Endothelial cell of umbilical vein (primary cell): ENCODE data around the gene WDR6. TPM values are rescaled to one million over a fixed set of nuclear protein-coding genes. Genes with fewer than 3 reads are reported as not detected.

Experiments
- BruUV-seq: library from RNA; stranded (reverse); fragments of 400-500 nt; replicated peaks from 2 replicates; lab custom pipeline; 2021; lab: Mats Ljungman, UMichigan
- CTCF ChIA-PET: fragments of 300-600, 350-600 bp; sonication (Branson Sonifier 250); formaldehyde crosslinking; loops from one replicate; lab custom pipeline; 2021; ENCODE audit warnings: antibody characterized with exemption, inconsistent platforms; lab: Charles Lee
- POLR2A ChIA-PET: fragments of 300-600, 350-600 bp; sonication (Branson Sonifier 250); formaldehyde crosslinking; loops from one replicate; lab custom pipeline; 2021; ENCODE audit warnings: antibody characterized with exemption, inconsistent platforms; lab: Charles Lee
- DNase-seq: peaks from one replicate; pipeline ENCODE4 v3.0.0-alpha.2; 2011; ENCODE audit warnings: low read depth, low spot score
- FAIRE-seq: peaks from 2 replicates; lab custom pipeline; 2011; peaks lifted over from hg19 to GRCh38; lab: Jason Lieb, UNC
- H2AFZ ChIP-seq: 2 replicates; pipeline ENCODE4 v1.6.0; 2012; ENCODE audit warnings: low read depth, low read length, control low read depth, inconsistent platforms
- H3K27ac ChIP-seq: 2 replicates; pipeline ENCODE4 v1.5.1; 2011; ENCODE audit warnings: low read depth, mild to moderate bottlenecking, control low read depth, low read length, moderate library complexity; ENCODE audit not compliant: insufficient read depth
- H3K27me3 ChIP-seq, 2 experiments: 2 replicates each; pipeline versions ENCODE4 v1.6.0 to v1.6.1; 2011; ENCODE audit warnings: low read length in 2 of 2, mixed read lengths in 1 of 2; ENCODE audit not compliant: control insufficient read depth in 2 of 2, insufficient read depth in 2 of 2
- H3K36me3 ChIP-seq, 2 experiments: 2 replicates in 1 of 2; 3 replicates in 1 of 2; pipeline ENCODE4 v1.5.1; 2011; ENCODE audit warnings: low read length in 2 of 2, mild to moderate bottlenecking in 1 of 2, moderate library complexity in 1 of 2; ENCODE audit not compliant: control insufficient read depth in 2 of 2, insufficient read depth in 2 of 2; ENCODE audit errors: extremely low read depth in 1 of 2
- H3K4me1 ChIP-seq: 3 replicates; pipeline ENCODE4 v1.5.1; 2011; ENCODE audit warnings: mild to moderate bottlenecking, low read length; ENCODE audit not compliant: control insufficient read depth, insufficient read depth; ENCODE audit errors: extremely low read depth
- H3K4me2 ChIP-seq: 2 replicates; pipeline ENCODE4 v1.6.1; 2011; ENCODE audit warnings: low read length, control low read depth, mixed read lengths; ENCODE audit not compliant: insufficient read depth
- H3K4me3 ChIP-seq, 3 experiments: fragments of 200-600 bp in 1 of 3; sonication (generic), shearing (Covaris generic) in 1 of 3; replicated peaks in 1 of 3; 2 replicates each; pipeline ENCODE4 v1.5.1; 2011 to 2016; ENCODE audit warnings: control low read depth in 3 of 3, low read length in 3 of 3, mild to moderate bottlenecking in 2 of 3, inconsistent platforms in 1 of 3, low read depth in 1 of 3, moderate library complexity in 1 of 3; ENCODE audit not compliant: insufficient read depth in 1 of 3
- H3K79me2 ChIP-seq: 2 replicates; pipeline ENCODE4 v1.6.0; 2012; ENCODE audit warnings: low read length, inconsistent platforms; ENCODE audit not compliant: control insufficient read depth, insufficient read depth
- H3K9ac ChIP-seq: replicated peaks from 2 replicates; pipeline ENCODE3; 2011; ENCODE audit warnings: low read length, control low read depth; ENCODE audit not compliant: insufficient read depth; ENCODE audit errors: extremely low read depth
- H3K9me1 ChIP-seq: replicated peaks from 3 replicates; pipeline ENCODE4 v1.6.0; 2011; ENCODE audit warnings: mild to moderate bottlenecking, low read length; ENCODE audit not compliant: control insufficient read depth, insufficient read depth; ENCODE audit errors: extremely low read depth
- H3K9me3 ChIP-seq: replicated peaks from 2 replicates; pipeline ENCODE4 v1.5.1; 2012; ENCODE audit warnings: low read length, inconsistent platforms; ENCODE audit not compliant: control insufficient read depth, insufficient read depth
- H4K20me1 ChIP-seq: replicated peaks from 2 replicates; pipeline ENCODE3; 2011; ENCODE audit warnings: mild to moderate bottlenecking, low read length; ENCODE audit not compliant: control insufficient read depth, insufficient read depth; ENCODE audit errors: extremely low read depth
- CTCF ChIP-seq, 2 donors: IDR thresholded peaks; 1 replicate in 1 of 2; 2 replicates in 1 of 2; pipeline ENCODE4 v1.5.1; 2011; ENCODE audit warnings: low read length in 2 of 2, mild to moderate bottlenecking in 2 of 2, moderate library complexity in 2 of 2, control low read depth in 1 of 2, inconsistent platforms in 1 of 2, low read depth in 1 of 2; ENCODE audit not compliant: insufficient read depth in 1 of 2; ENCODE audit errors: extremely low read depth in 1 of 2
- EZH2 ChIP-seq: IDR thresholded peaks from 2 replicates; pipeline ENCODE4 v1.6.1; 2012; ENCODE audit warnings: borderline replicate concordance, low read depth, mild to moderate bottlenecking, moderate library complexity, low read length, inconsistent platforms; ENCODE audit not compliant: severe bottlenecking
- FOS ChIP-seq: IDR thresholded peaks from 2 replicates; pipeline ENCODE4 v1.6.1; 2011; ENCODE audit warnings: mild to moderate bottlenecking, low read length, moderate library complexity, borderline replicate concordance; ENCODE audit not compliant: insufficient read depth
- GATA2 ChIP-seq: IDR thresholded peaks from 2 replicates; pipeline ENCODE4 v1.7.0; 2011; ENCODE audit warnings: low read depth, mild to moderate bottlenecking, moderate library complexity, mixed read lengths, low read length; ENCODE audit not compliant: insufficient read length, insufficient read depth
- JUN ChIP-seq: IDR thresholded peaks from 2 replicates; pipeline ENCODE4 v1.6.1; 2011; ENCODE audit warnings: borderline replicate concordance, low read depth; ENCODE audit not compliant: insufficient read length, insufficient read depth
- MAX ChIP-seq: IDR thresholded peaks from 2 replicates; pipeline ENCODE4 v1.6.1; 2011; ENCODE audit not compliant: insufficient read depth, insufficient read length
- MYC ChIP-seq: IDR thresholded peaks from one replicate; pipeline ENCODE4 v1.6.1; 2011; ENCODE audit warnings: mild to moderate bottlenecking, low read depth, low read length
- POLR2A ChIP-seq: IDR thresholded peaks from 2 replicates; pipeline ENCODE4 v1.6.1; 2012; ENCODE audit warnings: low read depth, mild to moderate bottlenecking, control low read depth, low read length
- POLR2AphosphoS5 ChIP-seq: IDR thresholded peaks from 2 replicates; pipeline ENCODE4 v1.6.1; 2012; ENCODE audit warnings: low read depth, mild to moderate bottlenecking, control low read depth, low read length, moderate library complexity; ENCODE audit not compliant: insufficient read depth
- dilution Hi-C: fragments of 300-500 bp; cut with MboI; formaldehyde crosslinking; loops from one replicate; pipeline ENCODE4 v1.15.0; 2019; ENCODE audit warnings: low sequenced_read_pairs; ENCODE audit not compliant: extremely low pct_ligation_motif_present
- intact Hi-C: fragments of 100-400 bp; cut with micrococcal nuclease; formaldehyde crosslinking; loops from one replicate; pipeline ENCODE4 v1.10.0; 2022
- polyA plus RNA-seq, 4 experiments: library from polyadenylated mRNA; depleted of rRNA in 3 of 4; stranded (reverse) in 3 of 4; unstranded in 1 of 4; fragments of >200 nt; gene quantifications; 2 replicates each; pipeline versions ENCODE4 v1.2.1 to v1.2.3, GENCODE V29; 2011 to 2012; ENCODE audit warnings: missing spikeins in 1 of 4
- total RNA-seq: library from RNA; stranded (reverse); gene quantifications from 2 replicates; pipeline ENCODE4 v1.2.3, GENCODE V29; 2021

The WDR6 gene
- total and polyA plus RNA-seq, 2 donors (not counting 3 experiments of a cell fraction or from before 2014, with no cell fraction given): 192 to 319 TPM

GRCh38 chr3:49024449-49024848, 17.3 kb downstream of the WDR6 start:
- no peak for TF ChIP-seq MAX
- no peak for TF ChIP-seq MYC
- no peak for TF ChIP-seq POLR2A
- no peak for TF ChIP-seq JUN
- no peak for TF ChIP-seq CTCF (IDR thresholded peaks at IDR 0.05; ENCODE audit: extremely low read depth in 1 of 2, insufficient read depth in 1 of 2, low read depth in 1 of 2, low read length in 2 of 2)
- TF ChIP-seq POLR2AphosphoS5: no peak
- TF ChIP-seq GATA2: no peak
- TF ChIP-seq EZH2: no peak
- TF ChIP-seq FOS: no peak
- H3K4me1 ChIP-seq: peaks cover 29% of the 10 kb centered on the region
- H3K9ac ChIP-seq: no peak overlapping the region
- FAIRE-seq (no peak), DNase-seq (no peak)
- H3K27ac ChIP-seq: no peak overlapping the region
- peaks cover 13 to 27% of the 10 kb centered on the region in 2 experiments for H3K36me3 ChIP-seq
- no peaks in the 10 kb centered on the region for H3K9me3 ChIP-seq
- dilution Hi-C loops (no loop called here), intact Hi-C loops (no loop called here)
- H3K9me1 ChIP-seq: no peaks in the 10 kb centered on the region
- no peak overlapping the region for H3K4me3 ChIP-seq
- H3K4me2 ChIP-seq: no peak overlapping the region
- peaks cover 56% of the 10 kb centered on the region for H3K79me2 ChIP-seq
- H4K20me1 ChIP-seq: no peaks in the 10 kb centered on the region
- H3K27me3 ChIP-seq: no peaks in the 10 kb centered on the region
- H2AFZ ChIP-seq: no peak overlapping the region
- POLR2A ChIA-PET: interaction anchor here (2.4 kb wide), 1 partner anchor 17 kb away, joined by 10 read pairs; the partner anchor contains the start of gene WDR6
- TSS peak; percentile 0 for BruUV-seq
- CTCF ChIA-PET: interaction anchor here (0.5 kb wide), 1 partner anchor 166 kb away, joined by 3 read pairs; no protein-coding TSS in a partner anchor
